ENCODE measurements around the gene RAD51B.

RAD51B gene

GRCh38 chr14:68637106-68638021 lies 817.8 kb downstream of the RAD51B start:
- H3K4me3 ChIP-seq (ENCODE audit: control insufficient read depth, low read depth, low read length): no peak overlapping the region
- DNase-seq (ENCODE audit: low read depth): peak; percentile 62
- TF ChIP-seq, protein P1, sequence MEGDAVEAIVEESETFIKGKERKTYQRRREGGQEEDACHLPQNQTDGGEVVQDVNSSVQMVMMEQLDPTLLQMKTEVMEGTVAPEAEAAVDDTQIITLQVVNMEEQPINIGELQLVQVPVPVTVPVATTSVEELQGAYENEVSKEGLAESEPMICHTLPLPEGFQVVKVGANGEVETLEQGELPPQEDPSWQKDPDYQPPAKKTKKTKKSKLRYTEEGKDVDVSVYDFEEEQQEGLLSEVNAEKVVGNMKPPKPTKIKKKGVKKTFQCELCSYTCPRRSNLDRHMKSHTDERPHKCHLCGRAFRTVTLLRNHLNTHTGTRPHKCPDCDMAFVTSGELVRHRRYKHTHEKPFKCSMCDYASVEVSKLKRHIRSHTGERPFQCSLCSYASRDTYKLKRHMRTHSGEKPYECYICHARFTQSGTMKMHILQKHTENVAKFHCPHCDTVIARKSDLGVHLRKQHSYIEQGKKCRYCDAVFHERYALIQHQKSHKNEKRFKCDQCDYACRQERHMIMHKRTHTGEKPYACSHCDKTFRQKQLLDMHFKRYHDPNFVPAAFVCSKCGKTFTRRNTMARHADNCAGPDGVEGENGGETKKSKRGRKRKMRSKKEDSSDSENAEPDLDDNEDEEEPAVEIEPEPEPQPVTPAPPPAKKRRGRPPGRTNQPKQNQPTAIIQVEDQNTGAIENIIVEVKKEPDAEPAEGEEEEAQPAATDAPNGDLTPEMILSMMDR (conservative IDR thresholded peaks at IDR 0.05; ENCODE audit: control insufficient read depth, insufficient read depth, low read depth, low read length): no peak

DNA sequence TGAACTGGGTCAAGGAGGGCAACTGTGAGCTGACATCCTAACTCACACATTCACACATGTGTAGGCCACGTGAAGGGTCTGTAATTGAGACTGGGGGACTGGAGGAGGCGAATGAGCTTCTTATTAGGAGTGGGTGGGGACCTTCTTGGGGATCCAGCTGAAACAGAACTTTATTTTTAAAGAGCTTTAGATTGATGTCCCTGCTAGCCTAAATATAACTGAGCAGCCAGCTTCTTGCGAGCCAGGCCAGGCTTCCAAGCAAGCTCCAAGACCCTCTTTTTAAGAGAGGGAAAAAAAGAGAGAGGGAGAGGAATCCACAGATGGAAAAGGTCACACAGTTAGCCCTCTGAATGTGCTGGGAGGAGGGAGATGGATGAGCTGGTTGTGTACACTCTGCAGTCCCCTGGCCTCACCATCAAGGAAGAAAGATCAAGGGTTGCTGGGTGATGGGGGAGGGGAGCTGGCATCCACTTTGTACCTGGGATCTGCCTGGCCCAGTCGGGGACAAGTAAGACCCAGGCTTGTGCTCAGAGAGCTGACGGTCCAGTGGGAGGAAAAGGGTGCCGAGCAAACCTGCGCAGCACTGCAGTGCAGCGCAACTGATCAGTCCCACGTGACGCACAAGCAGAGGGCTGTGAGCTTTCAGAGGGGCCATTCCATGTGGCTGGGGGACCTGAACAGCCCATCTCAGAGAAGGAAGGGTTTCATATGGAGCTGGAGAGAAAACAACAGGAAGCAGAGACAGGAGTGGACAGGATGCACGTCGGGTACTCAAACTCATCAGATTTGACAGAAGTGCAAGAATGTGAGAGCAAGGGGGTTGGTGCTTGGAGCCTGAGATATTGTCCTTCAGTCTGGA lies 818.8 kb downstream of the RAD51B start:
- no peak overlapping the region for H3K4me3 ChIP-seq (ENCODE audit: control insufficient read depth, low read depth, low read length)
- DNase-seq (ENCODE audit: low read depth): no peak
- TF ChIP-seq, protein P1 (conservative IDR thresholded peaks at IDR 0.05; ENCODE audit: control insufficient read depth, insufficient read depth, low read depth, low read length): no peak

GRCh38 chr14:68639000-68639757 lies 819.6 kb downstream of the RAD51B start:
- no peak for DNase-seq (ENCODE audit: low read depth)
- no peak overlapping the region for H3K4me3 ChIP-seq (ENCODE audit: control insufficient read depth, low read depth, low read length)

DNA sequence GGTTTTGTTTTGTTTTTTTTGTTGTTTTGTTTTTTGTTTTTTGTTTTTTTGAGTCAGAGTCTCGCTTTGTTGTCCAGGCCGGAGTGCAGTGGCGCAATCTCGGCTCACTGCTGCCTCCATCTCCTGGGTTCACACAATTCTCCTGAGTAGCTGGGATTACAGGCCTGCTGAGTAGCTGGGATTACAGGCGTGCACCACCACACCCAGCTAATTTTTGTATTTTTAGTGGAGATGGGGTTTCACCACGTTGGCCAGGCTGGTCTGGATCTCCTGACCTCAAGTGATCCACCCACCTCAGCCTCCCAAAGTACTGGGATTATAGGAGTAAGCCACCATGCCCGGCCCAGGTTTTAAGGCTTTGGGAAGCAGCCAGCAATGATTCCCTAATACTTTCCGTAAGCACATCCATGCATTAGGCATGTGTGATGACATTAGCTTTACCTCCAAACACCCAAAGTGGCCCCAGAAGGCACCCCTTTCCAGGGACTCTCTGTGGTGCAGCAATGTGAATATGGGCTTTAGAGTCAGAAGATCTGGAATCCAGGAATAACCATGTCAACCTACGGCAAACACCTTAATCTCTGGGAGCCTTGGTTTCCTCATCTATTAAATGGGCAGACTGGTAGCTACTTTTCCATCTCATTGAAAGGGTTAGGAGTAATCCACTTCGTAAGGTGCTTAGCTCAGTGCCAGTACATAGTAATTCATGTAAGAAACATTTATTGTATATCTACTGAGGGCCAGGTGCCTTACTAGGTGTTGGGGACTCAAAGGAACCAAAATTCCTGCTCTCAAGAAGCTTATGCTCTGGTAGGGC lies 820.4 kb downstream of the RAD51B start:
- no peak for DNase-seq (ENCODE audit: low read depth)
- H3K4me3 ChIP-seq (ENCODE audit: control insufficient read depth, low read depth, low read length): no peak overlapping the region
- TF ChIP-seq, protein P1 (conservative IDR thresholded peaks at IDR 0.05; ENCODE audit: control insufficient read depth, insufficient read depth, low read depth, low read length): no peak

More at GRCh38 chr14:68639000-68639757, 819.6 kb downstream of the RAD51B start:
- TF ChIP-seq, protein P1 (conservative IDR thresholded peaks at IDR 0.05; ENCODE audit: control insufficient read depth, insufficient read depth, low read depth, low read length): no peak

GRCh38 chr14:68643673-68644072 lies 824.1 kb downstream of the RAD51B start:
- TF ChIP-seq, protein P1 (conservative IDR thresholded peaks at IDR 0.05; ENCODE audit: control insufficient read depth, insufficient read depth, low read depth, low read length): no peak
- no peak for DNase-seq (ENCODE audit: low read depth)
- no peak overlapping the region for H3K4me3 ChIP-seq (ENCODE audit: control insufficient read depth, low read depth, low read length)

All from fibroblast of mammary gland (primary cell).